Activated B cell treated with CpG ODN at 0.5 μM for 24 hours (primary cell): Measurements from ENCODE around the gene VNN1. TPM values are rescaled to one million over a fixed set of nuclear protein-coding genes. Genes with fewer than 3 reads are reported as not detected.
"Not testable (repeated sequence)": the region's sequence is repeated elsewhere in the genome, so short reads cannot be mapped to it uniquely, and the experiment has no call there.

Experiments
- ATAC-seq: fragments of 200-7000 bp; cut with Tn5 transposase; one replicate; pipeline ENCODE4 v1.10.0; 2021; ENCODE audit warnings: low read depth, mild to moderate bottlenecking, moderate library complexity
- CTCF ChIA-PET: fragments of 350-600 bp; sonication (Branson Sonifier 250); formaldehyde crosslinking; loops from one replicate; lab custom pipeline; 2021; ENCODE audit warnings: antibody characterized with exemption; lab: Charles Lee
- POLR2A ChIA-PET: fragments of 350-600 bp; sonication (Branson Sonifier 250); formaldehyde crosslinking; loops from one replicate; lab custom pipeline; 2021; ENCODE audit warnings: antibody characterized with exemption; lab: Charles Lee
- DNase-seq: peaks from one replicate; pipeline ENCODE4 v3.0.0; 2022
- H3K27ac Mint-ChIP-seq: one replicate; pipeline ENCODE4 v1.8.0; 2020; ENCODE audit warnings: mixed read lengths
- H3K27me3 Mint-ChIP-seq: one replicate; pipeline ENCODE4 v1.8.0; 2021; ENCODE audit warnings: mixed read lengths
- H3K36me3 Mint-ChIP-seq: one replicate; pipeline ENCODE4 v1.8.0; 2021; ENCODE audit warnings: low read depth, mixed read lengths
- H3K4me1 Mint-ChIP-seq: one replicate; pipeline ENCODE4 v1.8.0; 2021; ENCODE audit warnings: mixed read lengths
- H3K4me3 Mint-ChIP-seq: one replicate; pipeline ENCODE4 v1.8.0; 2020; ENCODE audit warnings: mild to moderate bottlenecking, mixed read lengths
- H3K9me3 Mint-ChIP-seq: one replicate; pipeline ENCODE4 v1.8.0; 2020; ENCODE audit warnings: mixed read lengths
- intact Hi-C: fragments of 100-400 bp; cut with micrococcal nuclease; formaldehyde crosslinking; loops from one replicate; pipeline ENCODE4 v1.15.1; 2024
- total RNA-seq: library from RNA; stranded (reverse); gene quantifications from 2 replicates; pipeline ENCODE4 v1.2.3, GENCODE V29; 2022
- TF ChIP-seq, protein P1 (sequence below): fragments of 200-600 bp; IDR thresholded peaks from one replicate; pipeline ENCODE4 v1.8.0; 2022; ENCODE audit warnings: antibody characterized with exemption, mild to moderate bottlenecking

Gene VNN1
- total RNA-seq, 1 donor from 2014 or later: 0.07 TPM

- CTCF ChIA-PET: no interaction called here
- no peak overlapping the region for H3K4me3 Mint-ChIP-seq
- no peak overlapping the region for H3K27ac Mint-ChIP-seq
- H3K27me3 Mint-ChIP-seq: no peaks in the 10 kb centered on the region
- no peaks in the 10 kb centered on the region for H3K36me3 Mint-ChIP-seq
- DNase-seq (no peak), ATAC-seq (no peak)
- H3K4me1 Mint-ChIP-seq: peaks cover 13% of the 10 kb centered on the region
- POLR2A ChIA-PET: interaction anchor here (1.2 kb wide), 1 partner anchor 9 kb away, joined by 3 read pairs; no protein-coding TSS in a partner anchor
- TF ChIP-seq, protein P1, sequence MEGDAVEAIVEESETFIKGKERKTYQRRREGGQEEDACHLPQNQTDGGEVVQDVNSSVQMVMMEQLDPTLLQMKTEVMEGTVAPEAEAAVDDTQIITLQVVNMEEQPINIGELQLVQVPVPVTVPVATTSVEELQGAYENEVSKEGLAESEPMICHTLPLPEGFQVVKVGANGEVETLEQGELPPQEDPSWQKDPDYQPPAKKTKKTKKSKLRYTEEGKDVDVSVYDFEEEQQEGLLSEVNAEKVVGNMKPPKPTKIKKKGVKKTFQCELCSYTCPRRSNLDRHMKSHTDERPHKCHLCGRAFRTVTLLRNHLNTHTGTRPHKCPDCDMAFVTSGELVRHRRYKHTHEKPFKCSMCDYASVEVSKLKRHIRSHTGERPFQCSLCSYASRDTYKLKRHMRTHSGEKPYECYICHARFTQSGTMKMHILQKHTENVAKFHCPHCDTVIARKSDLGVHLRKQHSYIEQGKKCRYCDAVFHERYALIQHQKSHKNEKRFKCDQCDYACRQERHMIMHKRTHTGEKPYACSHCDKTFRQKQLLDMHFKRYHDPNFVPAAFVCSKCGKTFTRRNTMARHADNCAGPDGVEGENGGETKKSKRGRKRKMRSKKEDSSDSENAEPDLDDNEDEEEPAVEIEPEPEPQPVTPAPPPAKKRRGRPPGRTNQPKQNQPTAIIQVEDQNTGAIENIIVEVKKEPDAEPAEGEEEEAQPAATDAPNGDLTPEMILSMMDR: no peak
- intact Hi-C loops: no loop called here
- H3K9me3 Mint-ChIP-seq: no peaks in the 10 kb centered on the region
Observed at GRCh38 chr6:132715204-132715603, 1.3 kb upstream of the VNN1 start.

GRCh38 chr6:132714160-132714559, 305 bp upstream of the VNN1 start:
- H3K9me3 Mint-ChIP-seq: no peaks in the 10 kb centered on the region
- POLR2A ChIA-PET: interaction anchor here (1.2 kb wide), 1 partner anchor 10 kb away, joined by 3 read pairs; no protein-coding TSS in a partner anchor

GRCh38 chr6:132712366-132712765, 1.5 kb downstream of the VNN1 start:
- Mint-ChIP-seq H3K27me3 (no peaks in the 10 kb centered on the region), H3K4me3 (no peak overlapping the region), H3K27ac (no peak overlapping the region), H3K4me1 (peaks cover 15% of the 10 kb centered on the region), H3K9me3 (no peaks in the 10 kb centered on the region), H3K36me3 (no peaks in the 10 kb centered on the region)
- TF ChIP-seq, protein P1: no peak
- ChIA-PET CTCF (interaction anchor here (1.3 kb wide), 1 partner anchor 42 kb away, joined by 3 read pairs; no protein-coding TSS in a partner anchor), POLR2A (no interaction called here)
- no peak for DNase-seq
- no peak for ATAC-seq
- intact Hi-C loops: no loop called here

More at GRCh38 chr6:132714160-132714559, 305 bp upstream of the VNN1 start:
- TF ChIP-seq, protein P1: no peak
- no peaks in the 10 kb centered on the region for H3K27me3 Mint-ChIP-seq
- H3K4me3 Mint-ChIP-seq: no peak overlapping the region
- CTCF ChIA-PET: no interaction called here
- no peak for ATAC-seq
- peaks cover 13% of the 10 kb centered on the region for H3K4me1 Mint-ChIP-seq
- H3K27ac Mint-ChIP-seq: no peak overlapping the region
- no peak for DNase-seq
- intact Hi-C loops: no loop called here
- no peaks in the 10 kb centered on the region for H3K36me3 Mint-ChIP-seq

- CTCF ChIA-PET: no interaction called here
Observed at GRCh38 chr6:132708771-132709170, 5.1 kb downstream of the VNN1 start.

DNA sequence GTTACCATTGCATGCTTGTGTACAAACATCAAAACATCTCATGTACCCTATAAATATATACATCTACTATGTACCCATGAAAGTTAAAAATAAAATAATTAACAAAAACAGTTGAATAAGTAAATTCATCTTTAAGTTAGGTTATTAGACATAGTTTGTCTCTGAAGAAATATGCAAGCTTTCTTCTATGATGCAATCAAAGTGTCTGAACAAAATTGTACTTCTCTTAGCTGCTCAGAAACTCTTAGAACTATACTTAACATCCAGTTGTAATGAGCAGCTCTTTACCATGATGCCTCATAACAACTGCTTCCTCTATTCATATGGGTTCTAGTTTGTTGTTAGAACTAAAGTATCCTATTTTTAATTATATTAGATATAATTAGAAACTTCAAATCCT, 5.9 kb downstream of the VNN1 start:
- intact Hi-C loops: no loop called here
- Mint-ChIP-seq H3K27ac (no peak overlapping the region), H3K9me3 (peaks cover 23% of the 10 kb centered on the region), H3K4me3 (no peak overlapping the region), H3K36me3 (no peaks in the 10 kb centered on the region), H3K4me1 (peaks cover 5% of the 10 kb centered on the region), H3K27me3 (peaks cover 4% of the 10 kb centered on the region)
- ChIA-PET POLR2A (no interaction called here), CTCF (no interaction called here)
- DNase-seq (no peak), ATAC-seq (no peak)
- TF ChIP-seq, protein P1: no peak

More at GRCh38 chr6:132708771-132709170, 5.1 kb downstream of the VNN1 start:
- intact Hi-C loops: no loop called here
- no peak overlapping the region for H3K27ac Mint-ChIP-seq
- POLR2A ChIA-PET: no interaction called here
- TF ChIP-seq, protein P1: no peak
- ATAC-seq (no peak), DNase-seq (no peak)
- H3K4me3 Mint-ChIP-seq: no peak overlapping the region
- H3K36me3 Mint-ChIP-seq: no peaks in the 10 kb centered on the region
- no peaks in the 10 kb centered on the region for H3K27me3 Mint-ChIP-seq
- peaks cover 12% of the 10 kb centered on the region for H3K4me1 Mint-ChIP-seq
- H3K9me3 Mint-ChIP-seq: peaks cover 18% of the 10 kb centered on the region

DNA sequence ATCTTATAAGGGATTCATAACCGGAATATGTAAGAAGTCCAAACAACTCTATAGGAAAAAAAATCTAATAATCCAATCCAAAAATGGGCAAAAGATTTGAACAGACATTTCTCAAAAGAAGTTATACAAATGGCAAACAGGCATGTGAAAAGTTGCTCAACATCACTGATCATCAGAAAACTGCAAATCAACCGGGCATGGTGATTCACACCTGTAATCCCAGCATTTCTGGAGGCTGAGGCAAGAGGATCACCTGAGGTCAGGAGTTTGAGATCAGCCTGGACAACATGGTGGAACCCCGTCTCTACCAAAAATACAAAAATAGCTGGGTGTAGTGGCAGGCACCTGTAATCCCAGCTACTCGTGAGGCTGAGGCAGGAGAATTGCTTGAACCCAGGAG, 7.1 kb downstream of the VNN1 start:
- ATAC-seq, H3K4me1 Mint-ChIP-seq, DNase-seq, CTCF ChIA-PET, H3K27me3 Mint-ChIP-seq, intact Hi-C loops, H3K27ac Mint-ChIP-seq, H3K36me3 Mint-ChIP-seq, H3K4me3 Mint-ChIP-seq: not testable (repeated sequence)
- POLR2A ChIA-PET: interaction anchor here (0.7 kb wide), 1 partner anchor 797 kb away, joined by 3 read pairs; no protein-coding TSS in a partner anchor
- H3K9me3 Mint-ChIP-seq: peaks cover 23% of the 10 kb centered on the region
